Activated T-cell treated with anti-CD3 and anti-CD28 coated beads, Interleukin-2, amount 50 U/mL, for 24 hours (primary cell): ENCODE data around the gene CCDC172.

Experiments
- DNase-seq: peaks from one replicate; pipeline ENCODE4 v3.0.0-alpha.2; 2020
- H3K27ac Mint-ChIP-seq: 2 replicates; pipeline ENCODE4 v1.8.0; 2020; ENCODE audit warnings: mild to moderate bottlenecking, mixed read lengths
- H3K27me3 Mint-ChIP-seq: 2 replicates; pipeline ENCODE4 v1.8.0; 2020; ENCODE audit warnings: mixed read lengths
- H3K36me3 Mint-ChIP-seq: 2 replicates; pipeline ENCODE4 v1.8.0; 2020; ENCODE audit warnings: low read depth, mixed read lengths
- H3K4me1 Mint-ChIP-seq: 2 replicates; pipeline ENCODE4 v1.8.0; 2020; ENCODE audit warnings: low read depth, mixed read lengths
- H3K4me3 Mint-ChIP-seq: 2 replicates; pipeline ENCODE4 v1.8.0; 2020; ENCODE audit warnings: mild to moderate bottlenecking, moderate library complexity, mixed read lengths
- H3K9me3 Mint-ChIP-seq: 2 replicates; pipeline ENCODE4 v1.8.0; 2020; ENCODE audit warnings: mixed read lengths

The CCDC172 gene, protein sequence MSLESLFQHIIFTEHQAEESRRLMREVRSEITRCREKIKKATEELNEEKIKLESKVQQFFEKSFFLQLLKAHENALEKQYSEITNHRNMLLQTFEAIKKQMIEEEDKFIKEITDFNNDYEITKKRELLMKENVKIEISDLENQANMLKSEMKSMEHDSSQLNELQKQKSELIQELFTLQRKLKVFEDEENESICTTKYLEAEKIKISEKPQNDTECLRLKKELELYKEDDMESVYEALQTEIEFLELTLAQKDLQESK

DNA sequence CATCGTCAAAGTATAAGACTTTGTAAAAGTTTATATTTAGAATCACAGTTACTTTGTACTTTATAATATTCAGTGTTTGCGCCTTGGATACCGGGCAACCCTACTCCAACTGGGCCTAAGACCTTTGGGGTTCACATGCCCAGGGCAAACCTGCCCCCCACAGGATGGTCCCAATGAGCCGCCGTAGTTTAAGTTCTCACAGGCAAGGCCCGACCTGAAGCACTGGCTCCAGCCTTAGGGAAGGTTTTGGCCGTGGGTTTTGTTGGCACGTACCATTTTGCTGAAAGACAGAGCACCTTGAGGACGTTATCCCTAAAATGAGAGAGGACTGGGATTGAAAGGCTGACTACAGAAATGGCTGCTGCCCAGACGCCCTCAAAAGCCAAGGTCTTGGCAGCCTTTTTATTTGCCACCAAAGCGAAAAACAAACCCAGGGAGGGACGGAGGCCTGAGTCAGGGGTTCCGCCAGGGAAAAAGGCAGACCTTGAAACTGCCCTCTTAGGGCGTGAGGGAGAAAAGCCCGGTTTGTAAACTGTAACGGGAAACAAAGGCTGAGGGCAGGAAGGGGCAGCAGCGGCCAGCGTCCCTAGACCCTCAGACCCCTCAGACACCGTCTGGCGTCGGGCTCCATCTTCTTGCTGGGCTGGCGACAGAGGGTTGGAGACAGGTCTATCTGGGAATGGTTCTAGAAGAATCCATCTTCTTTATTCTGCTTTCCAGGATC, at the start of gene CCDC172:
Gene CCDC172, plus strand, starts transcription at position 222 of the 724 bp plus-strand sequence. CDS start 564 bp downstream, outside the sequence.
- H3K4me1 Mint-ChIP-seq: no peaks in the 10 kb centered on the region
- H3K27me3 Mint-ChIP-seq: no peaks in the 10 kb centered on the region
- H3K9me3 Mint-ChIP-seq: no peaks in the 10 kb centered on the region
- H3K36me3 Mint-ChIP-seq: no peaks in the 10 kb centered on the region
- H3K27ac Mint-ChIP-seq: no peak within 1 kb of the TSS
- H3K4me3 Mint-ChIP-seq: no peak within 1 kb of the TSS
- DNase-seq: no peak

- peaks cover 46% of the 10 kb centered on the region for H3K27me3 Mint-ChIP-seq
- no peaks in the 10 kb centered on the region for H3K36me3 Mint-ChIP-seq
- peaks cover 8% of the 10 kb centered on the region for H3K4me1 Mint-ChIP-seq
- no peak for DNase-seq
- no peaks in the 10 kb centered on the region for H3K9me3 Mint-ChIP-seq
- no peak overlapping the region for H3K27ac Mint-ChIP-seq
- no peak overlapping the region for H3K4me3 Mint-ChIP-seq
These were observed 47.3 kb upstream of the CCDC172 start for GRCh38 chr10:116276981-116277380.

DNA sequence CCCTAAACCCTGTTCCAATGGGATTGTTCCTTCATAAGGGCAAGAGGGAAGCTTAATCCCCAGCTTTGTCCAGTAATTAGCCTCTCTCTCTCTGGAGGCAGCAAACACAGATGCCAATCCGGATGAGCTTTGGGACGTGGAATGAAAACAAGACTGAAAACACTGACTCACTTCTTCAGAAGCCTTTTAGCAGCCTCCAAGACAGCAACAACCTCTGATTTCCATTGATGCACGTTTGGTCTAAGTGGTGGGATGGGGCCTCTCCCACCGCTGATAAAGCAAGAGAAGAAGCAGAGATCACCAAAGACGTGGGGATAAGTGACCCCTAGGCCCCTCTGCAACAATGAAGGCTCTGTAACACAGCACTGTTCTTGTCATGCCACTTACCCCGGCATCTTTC, 45.4 kb upstream of the CCDC172 start:
- H3K36me3 Mint-ChIP-seq: no peaks in the 10 kb centered on the region
- H3K4me3 Mint-ChIP-seq: no peak overlapping the region
- no peaks in the 10 kb centered on the region for H3K9me3 Mint-ChIP-seq
- DNase-seq: no peak
- H3K27me3 Mint-ChIP-seq: peaks cover 30% of the 10 kb centered on the region
- H3K4me1 Mint-ChIP-seq: peaks cover 4% of the 10 kb centered on the region
- no peak overlapping the region for H3K27ac Mint-ChIP-seq

DNA sequence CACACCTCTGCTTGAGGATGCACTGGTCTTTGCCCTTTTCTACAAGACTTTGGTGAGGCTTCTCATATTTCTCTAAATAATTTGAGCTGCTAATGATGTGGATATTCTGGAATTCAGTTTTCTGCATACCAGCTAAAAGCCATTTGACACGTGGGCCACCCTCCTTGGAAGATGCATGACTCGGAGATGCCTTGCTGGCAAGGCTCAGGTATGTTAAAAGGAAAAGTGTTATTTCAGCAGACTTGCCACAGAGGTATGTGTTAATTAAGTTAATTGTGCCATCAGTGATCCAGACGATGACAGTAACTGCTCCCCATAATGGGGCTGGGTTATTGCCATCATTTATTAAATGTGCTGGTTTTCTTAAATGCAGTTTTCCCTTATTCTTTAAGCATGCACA, 42.5 kb upstream of the CCDC172 start:
- DNase-seq: no peak
- Mint-ChIP-seq H3K4me1 (no peaks in the 10 kb centered on the region), H3K9me3 (no peaks in the 10 kb centered on the region), H3K36me3 (no peaks in the 10 kb centered on the region), H3K27ac (no peak overlapping the region), H3K4me3 (no peak overlapping the region), H3K27me3 (peaks cover 6% of the 10 kb centered on the region)

DNA sequence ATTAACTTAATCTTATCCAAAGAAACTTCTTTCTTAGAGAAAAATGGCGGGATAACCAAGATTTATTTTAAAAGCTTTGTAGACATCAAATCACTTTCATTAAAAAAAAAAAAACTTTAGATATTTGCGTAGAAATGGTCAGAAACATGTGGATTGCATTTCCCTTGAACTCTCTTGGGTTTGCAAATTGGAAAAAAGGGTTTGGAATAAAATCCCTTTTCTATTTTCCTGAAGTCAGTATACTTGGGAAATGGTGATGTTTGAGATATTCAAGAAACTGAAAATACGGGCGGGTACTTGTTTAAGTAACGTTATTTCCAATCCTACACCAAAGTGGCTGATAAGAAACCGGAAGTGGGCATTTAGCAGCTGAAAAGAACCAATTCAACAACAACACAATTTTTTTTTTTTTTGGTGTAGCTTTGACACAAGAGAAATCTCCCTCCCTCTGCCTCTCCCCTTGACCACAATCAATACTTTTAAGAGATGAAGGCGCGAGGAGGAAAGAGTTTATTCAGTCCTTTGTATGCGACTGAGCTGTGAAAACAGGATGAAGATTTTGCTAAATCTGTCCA, 37.5 kb upstream of the CCDC172 start:
- DNase-seq: no peak
- Mint-ChIP-seq H3K4me3 (no peak overlapping the region), H3K27ac (no peak overlapping the region), H3K36me3 (no peaks in the 10 kb centered on the region), H3K4me1 (no peaks in the 10 kb centered on the region), H3K27me3 (peaks cover 4% of the 10 kb centered on the region), H3K9me3 (no peaks in the 10 kb centered on the region)

DNA sequence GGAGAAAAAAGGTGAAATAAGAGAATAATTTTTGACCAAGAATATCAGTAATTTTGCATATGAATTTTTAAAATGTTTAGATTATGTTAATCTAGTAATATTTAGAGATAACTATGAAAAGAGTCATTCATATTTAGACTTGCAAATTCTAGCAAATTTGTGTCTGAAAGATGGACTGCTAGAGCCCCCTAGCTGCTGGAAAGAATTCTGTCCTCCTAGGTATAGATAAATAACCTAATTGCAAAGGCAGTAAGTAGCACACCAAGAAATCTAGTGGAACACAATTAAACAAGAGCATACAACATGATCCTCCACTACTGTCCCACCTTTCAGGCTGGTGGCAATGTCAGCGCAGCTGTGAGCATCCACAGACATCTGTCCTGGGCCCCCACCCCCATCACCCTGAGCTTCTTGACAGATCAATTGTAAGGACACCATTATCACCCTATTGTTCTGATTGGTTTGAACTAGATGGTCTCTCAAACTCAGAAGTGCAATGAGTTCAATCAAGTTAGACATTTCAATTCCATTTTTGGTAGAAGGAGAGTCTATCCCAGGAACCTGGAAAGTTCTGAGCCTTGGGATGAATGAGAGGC, 36.2 kb upstream of the CCDC172 start:
- H3K36me3 Mint-ChIP-seq: no peaks in the 10 kb centered on the region
- no peaks in the 10 kb centered on the region for H3K9me3 Mint-ChIP-seq
- no peak overlapping the region for H3K27ac Mint-ChIP-seq
- DNase-seq: no peak
- H3K4me1 Mint-ChIP-seq: no peaks in the 10 kb centered on the region
- peaks cover 4% of the 10 kb centered on the region for H3K27me3 Mint-ChIP-seq
- H3K4me3 Mint-ChIP-seq: no peak overlapping the region

DNA sequence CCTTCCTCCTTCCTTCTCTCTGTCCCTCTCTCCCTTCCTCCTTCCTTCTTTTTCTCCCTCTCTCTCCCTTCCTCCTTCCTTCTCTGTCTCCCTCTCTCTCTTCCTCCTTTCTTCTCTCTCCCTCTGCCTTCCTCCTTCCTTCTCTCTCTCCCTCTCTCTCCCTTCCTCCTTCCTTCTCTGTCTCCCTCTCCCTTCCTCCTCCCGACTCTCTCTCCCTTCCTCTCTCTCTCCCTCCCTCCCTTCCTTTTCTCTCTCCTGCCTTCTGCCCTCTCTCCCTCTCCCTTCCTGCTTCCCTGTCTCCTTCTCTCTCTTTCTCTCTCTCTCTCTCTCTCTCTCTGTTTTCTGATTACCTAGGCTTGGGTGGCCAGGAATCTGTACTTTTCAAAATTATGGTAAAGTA, 34.6 kb upstream of the CCDC172 start:
- Mint-ChIP-seq H3K4me1 (no peaks in the 10 kb centered on the region), H3K27ac (no peak overlapping the region), H3K9me3 (no peaks in the 10 kb centered on the region), H3K27me3 (peaks cover 4% of the 10 kb centered on the region), H3K4me3 (no peak overlapping the region), H3K36me3 (no peaks in the 10 kb centered on the region)
- no peak for DNase-seq

DNA sequence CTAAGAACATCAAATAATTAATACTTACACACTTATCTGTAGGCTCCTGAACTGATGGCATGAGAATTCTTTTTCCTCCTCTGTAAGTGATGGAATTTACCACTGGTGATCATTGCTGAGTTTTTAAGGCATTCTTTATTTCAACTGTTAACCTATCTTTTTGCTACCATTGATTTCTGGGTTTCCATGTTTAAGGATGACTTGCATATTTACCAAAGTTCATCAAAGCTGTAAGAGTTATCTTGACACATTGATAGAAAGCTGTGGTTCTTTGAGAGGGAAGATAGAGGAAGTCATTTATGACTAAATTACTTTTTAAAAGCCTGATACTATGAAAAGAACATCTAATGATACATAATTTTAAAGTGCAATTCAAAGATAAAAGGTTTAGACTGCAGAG, 31.8 kb upstream of the CCDC172 start:
- H3K27me3 Mint-ChIP-seq: peaks cover 4% of the 10 kb centered on the region
- no peaks in the 10 kb centered on the region for H3K4me1 Mint-ChIP-seq
- H3K4me3 Mint-ChIP-seq: no peak overlapping the region
- no peak for DNase-seq
- H3K27ac Mint-ChIP-seq: no peak overlapping the region
- no peaks in the 10 kb centered on the region for H3K9me3 Mint-ChIP-seq
- H3K36me3 Mint-ChIP-seq: no peaks in the 10 kb centered on the region

- Mint-ChIP-seq H3K9me3 (no peaks in the 10 kb centered on the region), H3K27ac (no peak overlapping the region), H3K36me3 (no peaks in the 10 kb centered on the region), H3K4me1 (no peaks in the 10 kb centered on the region), H3K27me3 (no peaks in the 10 kb centered on the region), H3K4me3 (no peak overlapping the region)
- no peak for DNase-seq
These were observed 27.9 kb upstream of the CCDC172 start for GRCh38 chr10:116296291-116296721.

DNA sequence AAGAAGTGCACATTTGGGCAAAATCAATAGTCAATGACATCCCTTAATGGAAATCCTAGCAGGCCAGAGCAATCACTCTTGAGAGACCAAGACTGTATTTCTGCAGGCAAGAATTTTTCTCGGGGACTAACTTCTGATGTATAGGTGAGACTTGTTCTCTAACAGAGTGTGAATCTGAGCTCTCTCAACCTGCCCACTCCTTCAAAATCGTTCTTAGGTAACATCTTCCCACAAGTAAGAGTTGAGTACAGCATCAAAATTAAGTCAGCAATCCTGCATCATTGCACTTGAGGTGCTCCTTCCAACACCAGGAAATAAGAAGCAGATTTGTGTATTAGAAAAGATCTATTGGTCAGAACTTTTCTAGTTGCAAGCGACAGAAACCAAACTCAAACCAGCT, 25.7 kb upstream of the CCDC172 start:
- DNase-seq: no peak
- Mint-ChIP-seq H3K27ac (no peak overlapping the region), H3K4me1 (no peaks in the 10 kb centered on the region), H3K9me3 (peaks cover 4% of the 10 kb centered on the region), H3K4me3 (no peak overlapping the region), H3K36me3 (no peaks in the 10 kb centered on the region), H3K27me3 (no peaks in the 10 kb centered on the region)

DNA sequence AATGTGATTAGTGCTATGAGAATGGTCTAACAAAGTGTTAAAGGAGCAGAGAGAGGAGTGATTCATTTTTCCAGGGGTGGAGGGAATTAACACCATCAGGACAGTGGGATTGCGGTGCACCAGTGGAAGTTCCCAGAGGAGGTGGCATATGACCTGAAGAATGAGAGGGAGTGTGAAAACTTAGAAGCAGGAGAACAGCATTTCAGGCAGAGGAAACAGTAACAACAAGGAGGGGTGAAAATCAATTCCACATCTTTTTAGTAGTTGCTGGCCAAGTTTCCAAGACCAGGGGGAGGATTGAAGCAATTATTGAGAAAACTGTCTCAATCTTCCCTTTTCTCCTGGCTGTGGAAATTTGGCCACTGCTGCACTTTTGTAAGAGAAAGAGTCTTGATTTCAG, 23.7 kb upstream of the CCDC172 start:
- no peak for DNase-seq
- Mint-ChIP-seq H3K36me3 (no peaks in the 10 kb centered on the region), H3K4me3 (no peak overlapping the region), H3K27ac (no peak overlapping the region), H3K4me1 (no peaks in the 10 kb centered on the region), H3K9me3 (peaks cover 4% of the 10 kb centered on the region), H3K27me3 (no peaks in the 10 kb centered on the region)

GRCh38 chr10:116304923-116305322, 19.3 kb upstream of the CCDC172 start:
- Mint-ChIP-seq H3K4me3 (no peak overlapping the region), H3K36me3 (no peaks in the 10 kb centered on the region), H3K27ac (no peak overlapping the region), H3K27me3 (no peaks in the 10 kb centered on the region), H3K9me3 (peaks cover 4% of the 10 kb centered on the region), H3K4me1 (no peaks in the 10 kb centered on the region)
- no peak for DNase-seq

DNA sequence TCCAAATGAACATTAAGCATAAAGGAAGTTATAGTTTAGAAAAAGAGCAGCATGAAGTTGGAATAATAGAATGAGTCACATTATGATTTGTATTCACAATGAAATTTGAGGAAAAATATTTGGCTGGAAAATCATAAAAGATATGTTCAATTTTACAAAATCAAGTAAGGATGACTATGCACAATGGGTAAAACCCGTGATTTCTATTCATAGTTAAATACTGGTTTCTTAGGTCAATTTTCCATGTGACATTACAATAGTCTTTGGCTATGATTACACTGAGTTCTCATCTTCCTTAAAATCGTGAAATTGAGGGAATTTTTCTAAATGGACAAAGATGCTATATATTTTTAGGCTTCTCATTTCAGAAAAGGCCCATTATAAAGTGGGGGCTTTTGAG, 17.4 kb upstream of the CCDC172 start:
- DNase-seq: no peak
- Mint-ChIP-seq H3K27ac (no peak overlapping the region), H3K4me3 (no peak overlapping the region), H3K36me3 (no peaks in the 10 kb centered on the region), H3K27me3 (no peaks in the 10 kb centered on the region), H3K9me3 (peaks cover 4% of the 10 kb centered on the region), H3K4me1 (no peaks in the 10 kb centered on the region)

DNA sequence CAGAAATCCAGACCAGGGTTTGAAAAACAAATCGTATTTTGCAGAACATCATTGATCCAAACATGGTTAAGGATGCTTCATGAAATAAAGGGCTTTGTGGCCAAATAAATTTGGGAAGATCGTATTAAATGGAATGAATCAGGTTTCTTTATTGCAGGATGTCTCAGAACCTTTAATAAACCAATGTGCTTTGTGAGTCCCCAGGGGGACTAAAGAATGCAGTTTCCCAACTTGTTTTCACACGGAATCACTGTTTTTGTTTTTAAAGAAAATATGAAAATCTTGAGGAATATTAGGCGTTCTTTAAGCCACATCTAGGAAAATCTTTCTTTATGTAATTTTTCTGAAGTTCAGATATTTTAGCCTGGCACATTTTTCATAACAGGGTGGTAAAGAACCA, 16.8 kb upstream of the CCDC172 start:
- no peak for DNase-seq
- Mint-ChIP-seq H3K27me3 (no peaks in the 10 kb centered on the region), H3K9me3 (peaks cover 3% of the 10 kb centered on the region), H3K4me3 (no peak overlapping the region), H3K4me1 (no peaks in the 10 kb centered on the region), H3K27ac (no peak overlapping the region), H3K36me3 (no peaks in the 10 kb centered on the region)

DNA sequence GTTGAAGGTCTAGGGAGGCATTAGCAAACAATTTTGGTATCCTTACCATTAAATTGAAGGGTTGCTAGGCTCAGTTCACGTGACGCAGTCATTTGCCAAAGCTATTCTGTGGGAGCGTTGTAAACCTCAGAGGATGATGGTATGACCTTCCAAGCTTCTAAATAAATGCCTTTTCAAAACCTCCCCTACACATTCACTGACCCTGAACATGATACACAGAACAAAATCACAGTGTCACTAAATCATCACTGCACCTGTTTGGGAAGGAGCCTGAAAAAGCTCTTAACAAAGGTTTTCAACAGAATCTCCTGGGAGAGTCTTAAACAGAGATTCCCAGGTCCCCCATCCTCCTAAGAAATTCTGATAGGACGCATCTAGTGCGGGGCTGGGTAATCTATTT, 13.2 kb upstream of the CCDC172 start:
- Mint-ChIP-seq H3K4me3 (no peak overlapping the region), H3K27me3 (no peaks in the 10 kb centered on the region), H3K4me1 (no peaks in the 10 kb centered on the region), H3K9me3 (no peaks in the 10 kb centered on the region), H3K36me3 (no peaks in the 10 kb centered on the region), H3K27ac (no peak overlapping the region)
- DNase-seq: no peak
